Ascending aorta (tissue), 2 donors: ENCODE measurements around the gene CNDP2. TPM values are rescaled to one million over a fixed set of nuclear protein-coding genes. Genes with fewer than 3 reads are reported as not detected.

Experiments used
- DNase-seq, 2 donors: peaks; one replicate each; pipeline ENCODE4 v3.0.0-alpha.2; 2019; ENCODE audit warnings: low spot score in 2 of 2
- H3K27ac ChIP-seq, 2 donors: fragments of 200-600 bp; sonication (generic); one replicate each; pipeline ENCODE4 v1.5.1; 2016 to 2017; ENCODE audit warnings: mild to moderate bottlenecking in 1 of 2
- H3K27me3 ChIP-seq: fragments of 200-600 bp; sonication (generic); one replicate; pipeline ENCODE4 v1.5.1; 2017
- H3K36me3 ChIP-seq, 2 donors: fragments of 200-600 bp; sonication (generic); one replicate each; pipeline ENCODE4 v1.5.1; 2016
- H3K4me1 ChIP-seq, 2 donors: fragments of 200-600 bp; sonication (generic); one replicate each; pipeline ENCODE4 v1.5.1; 2016 to 2017; ENCODE audit warnings: mild to moderate bottlenecking in 1 of 2
- H3K4me3 ChIP-seq, 2 donors: fragments of 200-600 bp; sonication (generic); one replicate each; pipeline ENCODE4 v1.5.1; 2016 to 2017; ENCODE audit warnings: mild to moderate bottlenecking in 1 of 2
- H3K9me3 ChIP-seq, 2 donors: fragments of 200-600 bp; sonication (generic); one replicate each; pipeline ENCODE4 v1.5.1; 2016
- intact Hi-C: fragments of 100-400 bp; cut with DNase I; formaldehyde crosslinking; loops from one replicate; pipeline ENCODE4 v1.15.1; 2023
- total RNA-seq: library from RNA; depleted of rRNA; stranded (reverse); fragments of >200 nt; gene quantifications from one replicate; pipeline ENCODE4 v1.1.0, GENCODE V29; 2016
- TF ChIP-seq, protein P1 (sequence below), 3 experiments: fragments of 200-600 bp in 2 of 3; fragments of 450-650 bp in 1 of 3; sonication (generic) in 2 of 3; IDR thresholded peaks; one replicate each; pipeline ENCODE4 v1.5.1; 2016 to 2019; ENCODE audit warnings: antibody characterized with exemption in 3 of 3, mild to moderate bottlenecking in 1 of 3, moderate library complexity in 1 of 3

CNDP2 gene
- total RNA-seq, 1 donor from 2014 or later, result 33.5 TPM

DNA sequence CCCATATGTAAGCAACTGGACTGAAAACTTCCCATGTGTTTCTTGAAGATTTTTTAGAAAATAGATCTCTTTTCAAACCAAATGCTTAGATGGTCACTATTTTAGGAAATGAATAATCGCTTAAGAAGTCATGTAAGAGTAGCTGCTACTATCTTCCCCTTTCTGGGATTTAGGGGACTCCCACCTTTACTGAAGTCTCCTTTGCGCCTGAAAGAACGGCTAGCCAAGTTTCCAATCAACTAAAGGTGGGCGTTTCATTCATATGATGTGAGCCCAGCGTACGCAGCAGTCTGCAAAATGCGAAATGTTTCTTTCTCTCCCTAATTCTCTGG, 40.2 kb upstream of the CNDP2 start:
- Histone ChIP-seq H3K36me3 (no peaks in the 10 kb centered on the region), H3K27ac (no peak overlapping the region), H3K9me3 (no peaks in the 10 kb centered on the region), H3K4me1 (peaks cover 0 to 7% of the 10 kb centered on the region in 2 donors), H3K27me3 (peaks cover 5% of the 10 kb centered on the region), H3K4me3 (peak overlapping the region; percentile 39 to 50)
- intact Hi-C loops, result loop anchor here (5.0 kb wide), 1 partner anchor 54 kb away; no protein-coding TSS in a partner anchor
- TF ChIP-seq, protein P1, sequence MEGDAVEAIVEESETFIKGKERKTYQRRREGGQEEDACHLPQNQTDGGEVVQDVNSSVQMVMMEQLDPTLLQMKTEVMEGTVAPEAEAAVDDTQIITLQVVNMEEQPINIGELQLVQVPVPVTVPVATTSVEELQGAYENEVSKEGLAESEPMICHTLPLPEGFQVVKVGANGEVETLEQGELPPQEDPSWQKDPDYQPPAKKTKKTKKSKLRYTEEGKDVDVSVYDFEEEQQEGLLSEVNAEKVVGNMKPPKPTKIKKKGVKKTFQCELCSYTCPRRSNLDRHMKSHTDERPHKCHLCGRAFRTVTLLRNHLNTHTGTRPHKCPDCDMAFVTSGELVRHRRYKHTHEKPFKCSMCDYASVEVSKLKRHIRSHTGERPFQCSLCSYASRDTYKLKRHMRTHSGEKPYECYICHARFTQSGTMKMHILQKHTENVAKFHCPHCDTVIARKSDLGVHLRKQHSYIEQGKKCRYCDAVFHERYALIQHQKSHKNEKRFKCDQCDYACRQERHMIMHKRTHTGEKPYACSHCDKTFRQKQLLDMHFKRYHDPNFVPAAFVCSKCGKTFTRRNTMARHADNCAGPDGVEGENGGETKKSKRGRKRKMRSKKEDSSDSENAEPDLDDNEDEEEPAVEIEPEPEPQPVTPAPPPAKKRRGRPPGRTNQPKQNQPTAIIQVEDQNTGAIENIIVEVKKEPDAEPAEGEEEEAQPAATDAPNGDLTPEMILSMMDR (IDR thresholded peaks at IDR 0.05), result no peak
- DNase-seq, result no peak

DNA sequence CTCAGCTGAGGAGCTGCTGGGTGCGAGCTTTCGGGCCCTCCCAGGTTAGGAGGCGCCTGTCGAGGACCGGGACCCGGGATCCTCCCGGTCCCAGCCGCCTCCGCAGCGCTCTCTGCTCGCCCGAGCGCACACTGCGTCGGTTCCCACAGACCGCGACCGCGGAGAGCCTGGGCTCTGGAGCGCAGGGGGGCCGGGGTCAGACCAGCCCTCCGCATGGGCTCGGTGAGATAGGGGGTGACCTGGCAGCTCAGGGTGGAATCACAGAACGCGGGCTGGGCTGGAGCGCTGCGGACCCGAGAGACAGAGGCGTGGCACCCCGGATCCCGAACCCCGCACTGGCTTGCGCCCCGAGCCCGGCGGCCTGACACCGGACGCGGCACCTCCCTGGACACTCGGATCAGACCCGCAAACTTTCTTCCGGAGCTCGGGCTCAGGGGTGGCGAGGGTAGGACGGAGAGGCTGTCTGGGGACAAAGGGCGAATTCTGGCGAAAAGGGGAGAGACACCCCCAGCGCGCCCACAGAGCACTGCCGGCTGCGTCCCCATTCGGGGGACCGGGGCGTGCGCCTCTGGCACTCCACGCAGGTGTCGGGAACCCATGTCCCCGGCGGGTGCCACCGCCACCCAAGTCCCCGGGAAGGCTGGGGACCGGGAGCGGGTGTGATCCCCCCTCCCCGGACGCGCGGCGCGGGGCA, 39.7 kb upstream of the CNDP2 start:
- Histone ChIP-seq H3K4me1 (peaks cover 0 to 7% of the 10 kb centered on the region in 2 donors), H3K4me3 (peak overlapping the region; percentile 39 to 50), H3K9me3 (no peaks in the 10 kb centered on the region), H3K27ac (no peak overlapping the region), H3K27me3 (peaks cover 5% of the 10 kb centered on the region), H3K36me3 (no peaks in the 10 kb centered on the region)
- DNase-seq, result peak in 1 of 2 donors; percentile 51
- TF ChIP-seq, protein P1 (IDR thresholded peaks at IDR 0.05), result no peak
- intact Hi-C loops, result loop anchor here (5.0 kb wide), 1 partner anchor 54 kb away; no protein-coding TSS in a partner anchor

DNA sequence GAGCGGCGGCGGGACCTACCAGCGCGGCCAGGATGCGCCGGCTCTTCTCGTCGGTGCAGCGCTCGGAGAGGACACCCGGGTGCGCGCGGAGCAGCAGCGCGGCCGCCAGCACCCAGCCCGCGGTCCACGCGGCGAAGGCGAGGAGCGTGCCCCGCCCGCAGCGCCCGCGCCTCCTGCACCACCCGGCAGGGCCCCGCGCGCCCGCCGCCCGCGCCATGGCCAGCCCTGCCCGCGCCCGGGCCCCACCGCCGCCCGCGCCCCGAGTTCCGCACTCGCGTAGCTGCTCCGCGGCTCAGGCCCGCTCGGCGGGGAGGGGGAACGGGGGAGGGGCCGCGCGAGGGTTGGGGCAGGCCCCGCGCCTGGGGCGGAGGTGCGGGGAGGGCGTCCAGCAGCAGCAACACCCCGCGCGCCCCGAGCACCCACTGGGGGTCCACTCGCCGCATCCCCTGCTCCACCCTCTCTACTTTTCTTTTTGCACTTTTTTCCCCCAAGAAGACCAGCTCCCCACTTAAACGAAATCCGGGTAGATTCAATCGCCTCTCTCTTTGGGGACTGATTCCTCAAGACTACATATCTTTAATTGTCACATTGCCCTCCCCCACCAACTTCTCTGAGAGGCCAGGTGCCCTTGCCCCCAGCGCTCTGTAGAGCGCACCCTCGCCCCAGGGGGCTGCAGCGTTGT, 39.0 kb upstream of the CNDP2 start, which contains the start of gene DIPK1C:
TSS of gene DIPK1C (minus strand) at position 266 of the 682 bp plus-strand sequence. CDS start at position 217, 49 bp downstream.
- H3K4me3 ChIP-seq, result peak within 1 kb of the TSS; percentile 39 to 50
- TF ChIP-seq, protein P1 (IDR thresholded peaks at IDR 0.05), result no peak
- H3K27ac ChIP-seq, result no peak within 1 kb of the TSS
- H3K27me3 ChIP-seq, result peaks cover 5% of the 10 kb centered on the region
- H3K4me1 ChIP-seq, result peaks cover 0 to 7% of the 10 kb centered on the region in 2 donors
- DNase-seq, result peak in 1 of 2 donors; percentile 31
- no peaks in the 10 kb centered on the region for H3K36me3 ChIP-seq
- intact Hi-C loops, result loop anchor here (5.0 kb wide), 1 partner anchor 55 kb away; no protein-coding TSS in a partner anchor
- no peaks in the 10 kb centered on the region for H3K9me3 ChIP-seq

DNA sequence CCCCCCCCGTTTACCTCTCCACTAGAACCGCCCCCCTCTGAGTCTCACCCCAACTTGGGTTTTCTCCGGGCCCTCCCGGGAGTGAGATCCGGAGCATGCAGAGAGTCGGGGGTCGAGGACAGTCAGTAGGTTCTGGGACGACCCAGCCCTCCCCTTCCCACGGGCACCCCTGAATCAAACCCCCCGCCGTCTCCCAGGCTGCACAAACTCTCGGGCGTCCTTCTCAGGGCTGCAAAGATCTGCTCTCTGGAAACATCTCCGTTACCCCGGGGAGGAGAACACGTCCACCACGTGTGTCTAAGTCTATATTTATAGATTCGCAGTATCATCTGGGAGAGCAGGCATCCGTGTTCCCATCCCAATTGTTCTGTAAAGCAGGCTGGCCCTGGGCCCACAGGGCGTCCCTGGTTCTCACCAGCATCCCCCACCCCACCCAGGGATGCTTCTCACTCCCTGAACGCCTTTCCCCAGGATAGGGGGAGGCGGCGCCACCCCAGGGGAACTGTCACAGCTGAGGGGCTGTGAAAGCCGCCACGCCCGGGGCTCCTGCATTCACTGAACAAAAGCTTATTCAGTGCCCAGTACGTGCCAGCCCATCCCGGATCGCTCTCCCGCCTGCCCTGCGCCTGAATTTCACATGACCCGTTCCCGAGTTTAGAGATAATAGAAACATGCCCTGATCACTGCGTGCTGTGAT, 38.3 kb upstream of the CNDP2 start:
- Histone ChIP-seq H3K27ac (no peak overlapping the region), H3K4me3 (peak overlapping the region in 1 of 2 donors; percentile 42), H3K4me1 (peaks cover 0 to 7% of the 10 kb centered on the region in 2 donors), H3K27me3 (peaks cover 5% of the 10 kb centered on the region), H3K36me3 (no peaks in the 10 kb centered on the region), H3K9me3 (no peaks in the 10 kb centered on the region)
- DNase-seq, result peak in 1 of 2 donors; percentile 60
- intact Hi-C loops, result loop anchor here (5.0 kb wide), 1 partner anchor 56 kb away; no protein-coding TSS in a partner anchor
- TF ChIP-seq, protein P1 (IDR thresholded peaks at IDR 0.05), result no peak

DNA sequence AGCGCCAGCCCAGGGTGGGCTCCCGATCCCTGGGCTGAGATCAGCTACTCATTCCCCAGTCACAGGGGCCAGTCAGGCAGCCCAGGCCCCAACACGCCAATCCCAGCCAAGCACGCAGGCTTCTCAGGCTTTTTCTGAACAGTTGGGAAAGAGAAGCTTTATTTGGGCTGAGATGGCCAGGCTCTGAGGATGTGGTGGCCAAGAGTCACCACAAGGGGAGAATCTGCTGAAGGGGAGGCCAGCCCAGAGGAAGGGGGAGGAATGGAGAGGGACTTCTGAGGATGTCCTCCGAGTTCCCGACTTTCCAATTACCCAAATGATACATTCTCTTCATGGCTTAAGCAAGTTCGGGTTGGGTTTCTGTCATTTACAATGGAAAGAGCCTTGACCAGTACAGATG, 36.3 kb upstream of the CNDP2 start:
- H3K9me3 ChIP-seq, result no peaks in the 10 kb centered on the region
- intact Hi-C loops, result loop anchor here (5.0 kb wide), 1 partner anchor 58 kb away; no protein-coding TSS in a partner anchor
- TF ChIP-seq, protein P1 (IDR thresholded peaks at IDR 0.05), result no peak
- peak in 1 of 2 donors; percentile 30 for DNase-seq
- H3K4me3 ChIP-seq, result no peak overlapping the region
- peaks cover 5% of the 10 kb centered on the region for H3K27me3 ChIP-seq
- H3K27ac ChIP-seq, result no peak overlapping the region
- H3K36me3 ChIP-seq, result no peaks in the 10 kb centered on the region
- H3K4me1 ChIP-seq, result peaks cover 0 to 7% of the 10 kb centered on the region in 2 donors
